SK-N-SH (cell line): ENCODE data around the gene TIMP2. TPM values are rescaled to one million over a fixed set of nuclear protein-coding genes. Genes with fewer than 3 reads are reported as not detected.

Experiments used
- CTCF ChIA-PET: fragments of 300-600, 350-600 bp; formaldehyde crosslinking; extraction: SDS; loops from one replicate; lab custom pipeline; 2021; lab: Yijun Ruan, JAX
- POLR2A ChIA-PET: fragments of 350-600 bp; sonication (Branson Sonifier 250); formaldehyde crosslinking; extraction: SDS; loops from one replicate; lab custom pipeline; 2020; ENCODE audit warnings: antibody characterized with exemption, inconsistent platforms; lab: Yijun Ruan, JAX
- DNase-seq: peaks from one replicate; pipeline ENCODE4 v3.0.0; 2012
- H2AFZ ChIP-seq: fragments of 200-600 bp; sonication (generic); 2 replicates; pipeline ENCODE4 v1.8.1; 2016; ENCODE audit warnings: antibody characterized with exemption, mild to moderate bottlenecking, low read depth
- H3F3A ChIP-seq: fragments of 200-600 bp; sonication (generic); replicated peaks from 2 replicates; pipeline ENCODE3; 2016; ENCODE audit warnings: antibody characterized with exemption, mild to moderate bottlenecking; ENCODE audit not compliant: insufficient read depth
- H3K27ac ChIP-seq, 2 experiments: fragments of 200-500 bp in 1 of 2; fragments of 200-600 bp in 1 of 2; sonication (Bioruptor generic) in 1 of 2; sonication (generic), shearing (Covaris generic) in 1 of 2; 2 replicates each; pipeline versions ENCODE4 v1.5.1 to v1.6.1; 2014 to 2016; ENCODE audit warnings: low read depth in 2 of 2, inconsistent platforms in 1 of 2, low read length in 1 of 2, mild to moderate bottlenecking in 1 of 2, mixed read lengths in 1 of 2
- H3K27me3 ChIP-seq: fragments of 200-600 bp; sonication (generic), shearing (Covaris generic); 2 replicates; pipeline ENCODE4 v1.6.1; 2016; ENCODE audit warnings: mixed run types; ENCODE audit not compliant: insufficient read depth
- H3K36me3 ChIP-seq, 2 experiments: fragments of 200-500 bp in 1 of 2; fragments of 200-600 bp in 1 of 2; sonication (Bioruptor generic) in 1 of 2; sonication (generic) in 1 of 2; replicated peaks in 1 of 2; 2 replicates each; pipeline versions ENCODE3 to v1.5.1; 2014 to 2016; ENCODE audit warnings: low read length in 1 of 2, mild to moderate bottlenecking in 1 of 2; ENCODE audit not compliant: insufficient read depth in 2 of 2, control insufficient read depth in 1 of 2
- H3K4me1 ChIP-seq, 2 experiments: fragments of 200-500 bp in 1 of 2; fragments of 200-600 bp in 1 of 2; sonication (Bioruptor generic) in 1 of 2; sonication (generic), shearing (Covaris generic) in 1 of 2; 2 replicates each; pipeline versions ENCODE4 v1.5.1 to v1.6.1; 2014 to 2016; ENCODE audit warnings: low read depth in 1 of 2, low read length in 1 of 2, mixed run types in 1 of 2; ENCODE audit not compliant: insufficient read depth in 2 of 2, control insufficient read depth in 1 of 2
- H3K4me2 ChIP-seq: fragments of 200-600 bp; sonication (generic), shearing (Covaris generic); 2 replicates; pipeline ENCODE4 v1.6.1; 2017; ENCODE audit warnings: mixed run types
- H3K4me3 ChIP-seq, 2 experiments: fragments of 200-500 bp in 1 of 2; fragments of 200-600 bp in 1 of 2; sonication (Bioruptor generic) in 1 of 2; sonication (generic), shearing (Covaris generic) in 1 of 2; 2 replicates each; pipeline versions ENCODE4 v1.5.1 to v1.8.1; 2014 to 2016; ENCODE audit warnings: low read depth in 2 of 2, inconsistent platforms in 1 of 2, low read length in 1 of 2, mild to moderate bottlenecking in 1 of 2, mixed read lengths in 1 of 2, moderate library complexity in 1 of 2
- H3K79me2 ChIP-seq: fragments of 200-600 bp; sonication (generic); 2 replicates; pipeline ENCODE4 v1.8.1; 2017; ENCODE audit warnings: mild to moderate bottlenecking; ENCODE audit not compliant: insufficient read depth
- H3K9ac ChIP-seq: fragments of 200-600 bp; sonication (generic); 2 replicates; pipeline ENCODE4 v1.6.1; 2017; ENCODE audit warnings: mixed run types
- H3K9me2 ChIP-seq: fragments of 200-600 bp; sonication (generic); 2 replicates; pipeline ENCODE4 v1.6.1; 2017; ENCODE audit warnings: mixed run types
- H3K9me3 ChIP-seq: fragments of 200-600 bp; sonication (generic); 2 replicates; pipeline ENCODE4 v1.6.1; 2017; ENCODE audit warnings: mixed run types, mild to moderate bottlenecking, moderate library complexity
- H4K20me1 ChIP-seq: fragments of 200-600 bp; sonication (generic); 2 replicates; pipeline ENCODE4 v1.6.1; 2017; ENCODE audit warnings: mild to moderate bottlenecking, mixed run types; ENCODE audit not compliant: insufficient read depth
- CTCF ChIP-seq: fragments of 200-600 bp; sonication (generic); IDR thresholded peaks from 2 replicates; pipeline ENCODE4 v1.6.1; 2017; ENCODE audit warnings: antibody characterized with exemption, mild to moderate bottlenecking, moderate library complexity
- EP300 ChIP-seq, 2 experiments: IDR thresholded peaks; 2 replicates each; pipeline versions ENCODE4 v1.4.0 to v1.6.1; 2012; ENCODE audit warnings: borderline replicate concordance in 1 of 2, low read depth in 1 of 2, low read length in 1 of 2
- FOSL2 ChIP-seq: IDR thresholded peaks from 2 replicates; pipeline ENCODE4 v1.4.0; 2012; ENCODE audit warnings: low read depth, mild to moderate bottlenecking, moderate library complexity, borderline replicate concordance
- FOXJ3 ChIP-seq: sonication (generic); formaldehyde crosslinking; IDR thresholded peaks from 2 replicates; pipeline ENCODE4 v1.5.1; 2020; ENCODE audit warnings: mild to moderate bottlenecking, missing genetic modification reagents
- FOXM1 ChIP-seq: IDR thresholded peaks from 2 replicates; pipeline ENCODE4 v1.4.0; 2012; ENCODE audit warnings: low read depth, mild to moderate bottlenecking
- GATA2 ChIP-seq: sonication (generic); formaldehyde crosslinking; IDR thresholded peaks from 2 replicates; pipeline ENCODE4 v1.5.0; 2020; ENCODE audit warnings: mild to moderate bottlenecking, missing genetic modification reagents
- MAX ChIP-seq: IDR thresholded peaks from 2 replicates; pipeline ENCODE4 v1.4.0; 2012; ENCODE audit warnings: low read depth
- MXI1 ChIP-seq: IDR thresholded peaks from 2 replicates; pipeline ENCODE4 v1.6.1; 2012; ENCODE audit warnings: mild to moderate bottlenecking, low read depth, low read length, improper control_type of control experiment
- NRF1 ChIP-seq: IDR thresholded peaks from 2 replicates; pipeline ENCODE4 v1.6.1; 2012; ENCODE audit warnings: low read depth, mild to moderate bottlenecking, low read length
- POLR2AphosphoS5 ChIP-seq: IDR thresholded peaks from 2 replicates; pipeline ENCODE4 v1.6.1; 2012; ENCODE audit warnings: low read depth, low read length
- RAD21 ChIP-seq: IDR thresholded peaks from 2 replicates; pipeline ENCODE4 v1.6.1; 2012; ENCODE audit warnings: mild to moderate bottlenecking, low read length
- RCOR1 ChIP-seq: fragments of 150-350 bp; IDR thresholded peaks from 2 replicates; pipeline ENCODE4 v1.6.1; 2017; ENCODE audit warnings: antibody characterized with exemption, low read length
- REST ChIP-seq: IDR thresholded peaks from 2 replicates; pipeline ENCODE4 v1.6.1; 2012; ENCODE audit warnings: mild to moderate bottlenecking, low read depth, low read length, moderate library complexity
- USF1 ChIP-seq: IDR thresholded peaks from 2 replicates; pipeline ENCODE4 v1.4.0; 2012; ENCODE audit warnings: low read depth, borderline replicate concordance
- USF2 ChIP-seq: fragments of 150-350 bp; IDR thresholded peaks from 2 replicates; pipeline ENCODE4 v1.6.1; 2017; ENCODE audit warnings: antibody characterized with exemption, low read length, low read depth, borderline replicate concordance
- YY1 ChIP-seq: IDR thresholded peaks from 2 replicates; pipeline ENCODE4 v1.4.0; 2012; ENCODE audit warnings: low read depth, mild to moderate bottlenecking
- WGBS: methylation state at CpG from one replicate; pipeline ENCODE4 v1.1.6; 2017; ENCODE audit warnings: low lambda C conversion rate; 5-methylcytosine and 5-hydroxymethylcytosine counted together
- polyA plus RNA-seq, 3 experiments: library from polyadenylated mRNA; depleted of rRNA; stranded (reverse); fragments of >200 nt; gene quantifications; 2 replicates each; pipeline ENCODE4 v1.2.3, GENCODE V29; 2012

The TIMP2 gene
- polyA plus RNA-seq, 1 of the 3 experiments (the other 2 are of a cell fraction), result 441 TPM

- Histone ChIP-seq H3K4me2 (no peak overlapping the region), H3K27ac (peak overlapping the region in 1 of 2 experiments; percentile 72; a peak in 2 of 4 replicates)
Observed at GRCh38 chr17:78836420-78837021, 88.7 kb downstream of the TIMP2 start.

GRCh38 chr17:78834571-78834970 lies 90.6 kb downstream of the TIMP2 start:
- POLR2A ChIA-PET, result no interaction called here
- 93% methylated on average over 8 of the region's 8 CpGs for WGBS
- Histone ChIP-seq H4K20me1 (peaks cover 40% of the 10 kb centered on the region), H3K9me3 (no peaks in the 10 kb centered on the region), H3K9ac (no peak overlapping the region), H3K79me2 (peaks cover 97% of the 10 kb centered on the region), H3K9me2 (no peaks in the 10 kb centered on the region), H3K4me2 (no peak overlapping the region), H3K4me3 (no peak overlapping the region), H3K4me1 (peaks cover 14 to 23% of the 10 kb centered on the region in 2 experiments; a peak in 3 of 4 replicates), H3K27ac (no peak overlapping the region), H2AFZ (no peak overlapping the region), H3K36me3 (peaks cover 56 to 72% of the 10 kb centered on the region in 2 experiments), H3K27me3 (no peaks in the 10 kb centered on the region), H3F3A (peaks cover 7% of the 10 kb centered on the region)
- no peak for DNase-seq
- CTCF ChIA-PET, result interaction anchor here (1.3 to 2.4 kb wide), 2 partner anchors 11 to 137 kb away, joined by 3 to 6 read pairs; no protein-coding TSS in a partner anchor
- TF ChIP-seq FOSL2 (no peak), REST (no peak), USF2 (no peak), MXI1 (no peak), NRF1 (no peak), EP300 (IDR thresholded peaks at IDR 0.05; ENCODE audit: borderline replicate concordance in 1 of 2, low read depth in 1 of 2, low read length in 1 of 2) (no peak), MAX (no peak), USF1 (no peak)

More at GRCh38 chr17:78836420-78837021, 88.7 kb downstream of the TIMP2 start:
- H3K36me3 ChIP-seq, result peaks cover 46 to 59% of the 10 kb centered on the region in 2 experiments
- H4K20me1 ChIP-seq, result peaks cover 31% of the 10 kb centered on the region
- no peaks in the 10 kb centered on the region for H3K27me3 ChIP-seq
- H3K4me3 ChIP-seq, result no peak overlapping the region
- peaks cover 14 to 26% of the 10 kb centered on the region in 2 experiments; a peak in 3 of 4 replicates for H3K4me1 ChIP-seq
- 66% methylated on average over 5 of the region's 5 CpGs for WGBS
- peaks cover 7% of the 10 kb centered on the region for H3F3A ChIP-seq
- no peaks in the 10 kb centered on the region for H3K9me3 ChIP-seq
- TF ChIP-seq FOXM1 (no peak), EP300 (IDR thresholded peaks at IDR 0.05; ENCODE audit: borderline replicate concordance in 1 of 2, low read depth in 1 of 2, low read length in 1 of 2) (peak in 1 of 2 experiments; percentile 63; a peak in 1 of 4 replicates), FOXJ3 (CRISPR knock-in tag) (0 out of 2 replicates have a peak, but pooled peaks have one; percentile 44), NRF1 (no peak), YY1 (no peak), RCOR1 (peak; percentile 83), MXI1 (peak; percentile 78; the same call in 1 of the 2 replicates), GATA2 (CRISPR knock-in tag) (peak; percentile 80), CTCF (no peak), FOSL2 (no peak), RAD21 (no peak), POLR2AphosphoS5 (no peak)
- TF ChIP-seq, all 33 proteins: peak for 5
- ChIA-PET POLR2A (no interaction called here), CTCF (interaction anchor here (1.1 kb wide), 1 partner anchor 339 kb away, joined by 5 read pairs; no protein-coding TSS in a partner anchor)
- no peaks in the 10 kb centered on the region for H3K9me2 ChIP-seq
- no peak overlapping the region for H3K9ac ChIP-seq
- peak; percentile 67 for DNase-seq
- peaks cover 88% of the 10 kb centered on the region for H3K79me2 ChIP-seq
- H2AFZ ChIP-seq, result no peak overlapping the region
